ENCODE data around the gene GAPT. TPM values are rescaled to one million over a fixed set of nuclear protein-coding genes. Genes with fewer than 3 reads are reported as not detected.

Gene GAPT
- polyA plus RNA-seq, 1 of the 3 experiments (the other 2 are of a cell fraction) = not detected

DNA sequence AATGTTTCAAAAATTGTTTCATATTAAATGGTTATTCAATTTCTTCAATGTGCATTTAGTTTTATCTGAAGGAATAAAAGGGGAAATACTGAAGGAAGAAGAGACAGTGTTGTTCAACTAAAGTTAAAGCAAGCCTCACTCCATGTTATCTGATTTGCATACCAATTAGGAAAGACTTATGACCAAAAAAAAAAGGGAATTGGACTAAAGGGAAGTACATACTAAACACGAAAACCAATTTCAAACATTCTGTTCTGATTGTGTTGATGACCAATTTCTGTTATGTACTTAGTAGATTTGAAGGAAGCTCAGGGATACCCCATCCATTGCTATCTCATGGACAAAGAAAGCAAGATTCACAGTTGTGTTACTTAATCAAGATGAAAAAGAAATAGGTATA lies 4.9 kb upstream of the GAPT start:
- ChIA-PET POLR2A (no interaction called here), CTCF (interaction anchor here (1.1 to 2.7 kb wide), 8 partner anchors 9 to 405 kb away, joined by 3 to 10 read pairs (median 5); no protein-coding TSS in a partner anchor)
- 22% methylated on average over 1 of the region's 1 CpG for WGBS (ENCODE audit: low lambda C conversion rate)

GRCh38 chr5:58490402-58491050 lies 709 bp upstream of the GAPT start:
- H3K27ac ChIP-seq (ENCODE audit: low read depth in 2 of 2, low read length in 1 of 2) = no peak overlapping the region
- H3K79me2 ChIP-seq (ENCODE audit: insufficient read depth) = no peaks in the 10 kb centered on the region
- H3K9ac ChIP-seq = no peak overlapping the region
- H3F3A ChIP-seq (replicated peaks; ENCODE audit: insufficient read depth) = no peaks in the 10 kb centered on the region
- no peaks in the 10 kb centered on the region for H4K20me1 ChIP-seq (ENCODE audit: insufficient read depth)
- ChIA-PET CTCF (interaction anchor here (1.1 to 4.4 kb wide), 4 partner anchors 9 to 711 kb away, joined by 3 to 28 read pairs (median 12); no protein-coding TSS in a partner anchor), POLR2A (no interaction called here)
- no peak for TF ChIP-seq POLR2AphosphoS5 (IDR thresholded peaks at IDR 0.05; ENCODE audit: low read depth, low read length)
- no peak for TF ChIP-seq TCF12 (IDR thresholded peaks at IDR 0.05)
- no peak for TF ChIP-seq USF1 (IDR thresholded peaks at IDR 0.05; ENCODE audit: borderline replicate concordance, low read depth)
- no peak for TF ChIP-seq SIN3A (IDR thresholded peaks at IDR 0.05; ENCODE audit: borderline replicate concordance, low read depth, low read length)
- no peak for TF ChIP-seq FOSL2 (IDR thresholded peaks at IDR 0.05; ENCODE audit: borderline replicate concordance, low read depth)
- TF ChIP-seq CHD2 (IDR thresholded peaks at IDR 0.05; ENCODE audit: low read length, partially characterized antibody) = no peak
- no peak for TF ChIP-seq ZBTB33 (IDR thresholded peaks at IDR 0.05; ENCODE audit: borderline replicate concordance, low read depth)
- no peak for TF ChIP-seq EZH2phosphoT487 (IDR thresholded peaks at IDR 0.05; ENCODE audit: borderline replicate concordance, low read depth)
- no peak for TF ChIP-seq PBX3 (IDR thresholded peaks at IDR 0.05)
- no peak for TF ChIP-seq RCOR1 (IDR thresholded peaks at IDR 0.05; ENCODE audit: low read length)
- TF ChIP-seq, protein P1, sequence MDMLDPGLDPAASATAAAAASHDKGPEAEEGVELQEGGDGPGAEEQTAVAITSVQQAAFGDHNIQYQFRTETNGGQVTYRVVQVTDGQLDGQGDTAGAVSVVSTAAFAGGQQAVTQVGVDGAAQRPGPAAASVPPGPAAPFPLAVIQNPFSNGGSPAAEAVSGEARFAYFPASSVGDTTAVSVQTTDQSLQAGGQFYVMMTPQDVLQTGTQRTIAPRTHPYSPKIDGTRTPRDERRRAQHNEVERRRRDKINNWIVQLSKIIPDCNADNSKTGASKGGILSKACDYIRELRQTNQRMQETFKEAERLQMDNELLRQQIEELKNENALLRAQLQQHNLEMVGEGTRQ (IDR thresholded peaks at IDR 0.05; ENCODE audit: borderline replicate concordance, low read depth, low read length) = no peak
- no peak for TF ChIP-seq JUND (IDR thresholded peaks at IDR 0.05)
- TF ChIP-seq NFIC (IDR thresholded peaks at IDR 0.05; ENCODE audit: borderline replicate concordance) = no peak
- no peak for TF ChIP-seq YY1 (IDR thresholded peaks at IDR 0.05; ENCODE audit: low read depth)
- TF ChIP-seq, protein P2, sequence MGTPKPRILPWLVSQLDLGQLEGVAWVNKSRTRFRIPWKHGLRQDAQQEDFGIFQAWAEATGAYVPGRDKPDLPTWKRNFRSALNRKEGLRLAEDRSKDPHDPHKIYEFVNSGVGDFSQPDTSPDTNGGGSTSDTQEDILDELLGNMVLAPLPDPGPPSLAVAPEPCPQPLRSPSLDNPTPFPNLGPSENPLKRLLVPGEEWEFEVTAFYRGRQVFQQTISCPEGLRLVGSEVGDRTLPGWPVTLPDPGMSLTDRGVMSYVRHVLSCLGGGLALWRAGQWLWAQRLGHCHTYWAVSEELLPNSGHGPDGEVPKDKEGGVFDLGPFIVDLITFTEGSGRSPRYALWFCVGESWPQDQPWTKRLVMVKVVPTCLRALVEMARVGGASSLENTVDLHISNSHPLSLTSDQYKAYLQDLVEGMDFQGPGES (IDR thresholded peaks at IDR 0.05; ENCODE audit: low read depth, low read length) = no peak
- H3K4me2 ChIP-seq = no peak overlapping the region
- no peak overlapping the region for H2AFZ ChIP-seq (ENCODE audit: low read depth)
- DNase-seq = no peak
- H3K4me3 ChIP-seq (ENCODE audit: low read depth in 2 of 2, low read length in 1 of 2) = no peak overlapping the region
- H3K9me3 ChIP-seq = no peaks in the 10 kb centered on the region
- 49% methylated on average over 4 of the region's 4 CpGs for WGBS (ENCODE audit: low lambda C conversion rate)
- no peaks in the 10 kb centered on the region; a peak in 1 of 4 replicates for H3K4me1 ChIP-seq (ENCODE audit: control insufficient read depth in 1 of 2, insufficient read depth in 2 of 2, low read depth in 1 of 2, low read length in 1 of 2)
- H3K9me2 ChIP-seq = no peaks in the 10 kb centered on the region
- no peaks in the 10 kb centered on the region for H3K27me3 ChIP-seq (ENCODE audit: insufficient read depth)
- no peaks in the 10 kb centered on the region for H3K36me3 ChIP-seq (replicated peaks in 1 of 2; ENCODE audit: control insufficient read depth in 1 of 2, insufficient read depth in 2 of 2, low read length in 1 of 2)

More for the DNA sequence above, 4.9 kb upstream of the GAPT start:
- Histone ChIP-seq H2AFZ (ENCODE audit: low read depth) (no peak overlapping the region), H3K4me3 (ENCODE audit: low read depth in 2 of 2, low read length in 1 of 2) (no peak overlapping the region), H3K79me2 (ENCODE audit: insufficient read depth) (no peaks in the 10 kb centered on the region), H3K27ac (ENCODE audit: low read depth in 2 of 2, low read length in 1 of 2) (no peak overlapping the region), H3K9me2 (no peaks in the 10 kb centered on the region), H3K36me3 (replicated peaks in 1 of 2; ENCODE audit: control insufficient read depth in 1 of 2, insufficient read depth in 2 of 2, low read length in 1 of 2) (no peaks in the 10 kb centered on the region), H3K27me3 (ENCODE audit: insufficient read depth) (no peaks in the 10 kb centered on the region; the same call in 1 of the 2 replicates), H3K4me2 (no peak overlapping the region), H3K9ac (no peak overlapping the region), H3F3A (replicated peaks; ENCODE audit: insufficient read depth) (no peaks in the 10 kb centered on the region), H3K9me3 (no peaks in the 10 kb centered on the region), H4K20me1 (ENCODE audit: insufficient read depth) (no peaks in the 10 kb centered on the region), H3K4me1 (ENCODE audit: control insufficient read depth in 1 of 2, insufficient read depth in 2 of 2, low read depth in 1 of 2, low read length in 1 of 2) (no peaks in the 10 kb centered on the region)
- DNase-seq = no peak
- TF ChIP-seq FOXM1 (IDR thresholded peaks at IDR 0.05; ENCODE audit: low read depth) = no peak
- TF ChIP-seq TAF1 (IDR thresholded peaks at IDR 0.05; ENCODE audit: borderline replicate concordance, low read depth, low read length) = no peak
- no peak for TF ChIP-seq FOSL2 (IDR thresholded peaks at IDR 0.05; ENCODE audit: borderline replicate concordance, low read depth)
- TF ChIP-seq GABPA (IDR thresholded peaks at IDR 0.05; ENCODE audit: low read depth) = no peak
- TF ChIP-seq YY1 (IDR thresholded peaks at IDR 0.05; ENCODE audit: low read depth) = no peak
- TF ChIP-seq PBX3 (IDR thresholded peaks at IDR 0.05) = no peak
- no peak for TF ChIP-seq RAD21 (IDR thresholded peaks at IDR 0.05; ENCODE audit: low read length)
- TF ChIP-seq SIN3A (IDR thresholded peaks at IDR 0.05; ENCODE audit: borderline replicate concordance, low read depth, low read length) = no peak
- TF ChIP-seq RFX5 (IDR thresholded peaks at IDR 0.05; ENCODE audit: low read length) = no peak

Data from SK-N-SH (cell line).